GM08714 (cell line): ENCODE results near the gene CREBRF.
A peak's percentile ranks its signal among the peaks of the same experiment; 100 is the strongest.
"Not testable (repeated sequence)": the region's sequence is repeated elsewhere in the genome, so short reads cannot be mapped to it uniquely, and the experiment has no call there.

ENCODE experiments used
- H3K4me3 ChIP-seq: fragments of 200-500 bp; sonication (Bioruptor generic); 2 replicates; pipeline ENCODE4 v1.5.1; 2014; ENCODE audit warnings: mild to moderate bottlenecking, low read length, inconsistent platforms
- ZNF274 ChIP-seq: IDR thresholded peaks from 2 replicates; pipeline ENCODE4 v1.6.1; 2012; ENCODE audit warnings: mild to moderate bottlenecking, low read depth, low read length

Gene CREBRF, protein sequence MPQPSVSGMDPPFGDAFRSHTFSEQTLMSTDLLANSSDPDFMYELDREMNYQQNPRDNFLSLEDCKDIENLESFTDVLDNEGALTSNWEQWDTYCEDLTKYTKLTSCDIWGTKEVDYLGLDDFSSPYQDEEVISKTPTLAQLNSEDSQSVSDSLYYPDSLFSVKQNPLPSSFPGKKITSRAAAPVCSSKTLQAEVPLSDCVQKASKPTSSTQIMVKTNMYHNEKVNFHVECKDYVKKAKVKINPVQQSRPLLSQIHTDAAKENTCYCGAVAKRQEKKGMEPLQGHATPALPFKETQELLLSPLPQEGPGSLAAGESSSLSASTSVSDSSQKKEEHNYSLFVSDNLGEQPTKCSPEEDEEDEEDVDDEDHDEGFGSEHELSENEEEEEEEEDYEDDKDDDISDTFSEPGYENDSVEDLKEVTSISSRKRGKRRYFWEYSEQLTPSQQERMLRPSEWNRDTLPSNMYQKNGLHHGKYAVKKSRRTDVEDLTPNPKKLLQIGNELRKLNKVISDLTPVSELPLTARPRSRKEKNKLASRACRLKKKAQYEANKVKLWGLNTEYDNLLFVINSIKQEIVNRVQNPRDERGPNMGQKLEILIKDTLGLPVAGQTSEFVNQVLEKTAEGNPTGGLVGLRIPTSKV

DNA sequence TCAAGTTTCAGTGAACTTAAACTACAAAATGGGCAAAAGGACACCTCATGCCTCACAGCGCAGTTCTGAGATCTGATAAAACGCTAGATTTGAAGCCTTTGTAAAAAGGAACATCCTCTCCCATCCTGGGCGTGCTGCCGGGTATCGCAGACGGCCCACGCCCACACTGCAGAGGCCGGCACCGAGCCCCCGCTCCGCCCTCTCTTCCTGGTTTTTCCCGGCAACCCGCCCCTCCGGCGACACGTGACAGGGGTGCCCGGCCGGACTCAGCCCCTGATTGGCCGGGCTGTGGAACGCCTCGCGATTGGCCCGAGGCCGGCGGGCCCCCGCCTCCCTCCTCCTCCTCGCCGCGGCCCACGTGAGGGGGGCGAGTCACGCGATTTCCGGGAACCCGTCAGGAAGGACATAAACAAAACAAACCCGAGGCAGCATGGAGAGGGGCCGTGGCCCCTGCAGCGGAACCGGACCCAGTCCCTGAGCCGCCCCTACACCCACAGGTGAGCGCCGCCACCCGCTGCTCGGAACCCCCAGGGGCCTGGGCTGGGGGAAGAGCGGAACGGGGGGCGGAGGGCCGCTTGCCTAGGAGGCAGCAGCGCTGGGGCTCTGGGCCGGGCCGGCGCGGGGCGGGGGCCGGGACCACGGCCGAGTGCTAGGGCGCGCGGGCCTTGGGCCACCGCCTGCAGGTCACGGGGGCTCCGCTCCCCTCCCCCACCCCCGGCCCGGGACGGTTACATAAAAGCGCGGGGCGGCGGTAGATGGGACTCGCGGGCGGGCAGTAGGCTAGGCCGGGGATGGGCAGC, at the start of gene CREBRF:
Gene CREBRF, plus strand, starts transcription at position 370 of the 800 bp plus-strand sequence. CDS start 24,424 bp downstream, outside the sequence.
- peak within 1 kb of the TSS; percentile 92 for H3K4me3 ChIP-seq
- no peak for TF ChIP-seq ZNF274

- no peak for TF ChIP-seq ZNF274
- no peak overlapping the region for H3K4me3 ChIP-seq
These were observed 46.1 kb upstream of the CREBRF start for GRCh38 chr5:173010021-173010420.

DNA sequence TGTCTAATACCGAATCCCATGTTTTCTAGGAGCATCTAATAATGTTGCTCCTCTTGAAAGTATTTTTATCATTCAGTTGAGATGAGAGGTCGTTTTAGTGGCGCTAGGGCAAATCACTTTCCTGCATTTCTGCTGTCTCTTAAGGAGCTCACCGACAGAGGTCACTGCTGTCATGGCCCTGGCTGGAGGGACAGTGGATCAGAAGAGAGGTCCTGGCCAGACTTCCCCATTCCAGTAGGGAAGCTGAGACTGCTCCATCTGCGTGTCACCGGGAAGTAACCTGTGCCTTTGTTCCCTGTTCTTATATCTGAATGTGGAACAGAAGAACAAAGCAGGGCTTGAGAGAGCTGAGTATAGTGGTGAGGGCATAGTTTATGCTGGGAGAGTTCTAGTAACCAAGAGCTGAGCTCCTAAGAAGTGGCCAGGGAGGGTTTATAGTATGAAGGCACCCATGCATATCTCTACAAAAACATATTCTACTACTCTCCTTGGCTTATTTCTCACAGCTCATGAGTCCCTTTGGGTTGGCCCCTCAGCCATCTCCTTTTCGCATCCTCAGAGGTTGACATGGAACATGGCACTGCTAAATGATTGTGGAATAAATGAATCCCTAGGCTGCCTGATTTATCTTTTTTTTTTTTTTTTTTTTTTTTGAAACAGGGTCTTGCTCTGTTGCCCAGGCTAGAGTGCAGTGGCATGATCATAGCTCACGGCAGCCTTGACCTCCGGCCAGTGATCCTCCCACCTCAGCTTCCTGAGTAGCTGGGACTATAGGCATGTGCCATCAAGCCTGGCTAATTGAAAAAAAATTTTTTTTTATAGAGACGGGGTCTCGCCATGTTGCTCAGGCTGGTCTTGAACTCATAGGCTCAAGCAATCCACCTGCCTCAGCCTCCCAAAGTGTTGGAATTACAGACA, 45.3 kb upstream of the CREBRF start:
- no peak for TF ChIP-seq ZNF274
- H3K4me3 ChIP-seq: no peak overlapping the region

DNA sequence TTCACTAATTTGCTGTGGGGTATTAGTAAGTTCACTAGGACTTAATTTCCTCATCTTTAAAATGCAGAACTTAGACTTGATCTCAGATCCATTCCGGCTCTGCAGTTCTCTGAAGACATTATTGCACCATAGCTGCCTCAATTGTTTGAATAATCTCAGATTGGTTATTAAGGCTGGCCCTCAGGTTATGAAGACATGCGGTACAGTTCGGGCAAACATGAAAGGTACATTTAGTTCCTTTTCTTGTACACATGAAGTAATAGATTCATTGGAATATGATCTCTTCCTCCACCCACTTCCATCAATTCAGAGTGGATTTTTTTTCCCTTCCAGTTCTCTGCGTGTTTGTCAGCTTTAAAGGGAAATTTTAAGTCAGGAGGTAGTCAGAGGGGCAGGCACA, 44.6 kb upstream of the CREBRF start:
- no peak for TF ChIP-seq ZNF274
- no peak overlapping the region for H3K4me3 ChIP-seq

GRCh38 chr5:173012882-173013281, 43.3 kb upstream of the CREBRF start:
- H3K4me3 ChIP-seq: no peak overlapping the region
- no peak for TF ChIP-seq ZNF274

- TF ChIP-seq ZNF274: no peak
- H3K4me3 ChIP-seq: no peak overlapping the region
These were observed 41.5 kb upstream of the CREBRF start for GRCh38 chr5:173014671-173015070.

GRCh38 chr5:173015192-173015591, 41.0 kb upstream of the CREBRF start:
- no peak for TF ChIP-seq ZNF274
- no peak overlapping the region for H3K4me3 ChIP-seq

- H3K4me3 ChIP-seq: no peak overlapping the region
- TF ChIP-seq ZNF274: no peak
These were observed 40.3 kb upstream of the CREBRF start for GRCh38 chr5:173015598-173016455.

DNA sequence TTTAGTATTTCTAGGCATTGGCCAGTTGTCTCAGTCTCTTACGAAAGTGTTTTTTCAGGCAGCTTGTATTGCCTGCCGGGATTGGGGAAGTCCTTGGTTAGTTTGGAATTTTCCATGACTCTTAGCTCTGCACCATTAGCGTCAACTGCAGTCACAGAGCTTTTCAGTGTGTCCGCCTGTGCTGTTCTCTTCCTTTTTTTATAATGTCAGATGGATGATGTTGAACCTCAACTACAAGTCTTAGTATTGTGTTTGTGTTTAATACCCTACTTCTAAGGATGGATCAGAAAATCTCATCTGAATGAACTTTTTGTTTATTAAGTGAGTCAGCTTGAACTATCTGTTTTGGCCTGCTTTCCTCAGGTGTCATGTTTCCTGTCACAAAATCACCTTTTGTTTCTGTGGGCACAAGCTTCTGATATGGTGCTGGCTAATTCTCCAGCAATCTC, 39.5 kb upstream of the CREBRF start:
- H3K4me3 ChIP-seq: no peak overlapping the region

GRCh38 chr5:173017087-173017486, 39.1 kb upstream of the CREBRF start:
- H3K4me3 ChIP-seq: not testable (repeated sequence)

More for the DNA sequence above, 39.5 kb upstream of the CREBRF start:
- no peak for TF ChIP-seq ZNF274

GRCh38 chr5:173018358-173018757, 37.8 kb upstream of the CREBRF start:
- H3K4me3 ChIP-seq: no peak overlapping the region
- TF ChIP-seq ZNF274: no peak

DNA sequence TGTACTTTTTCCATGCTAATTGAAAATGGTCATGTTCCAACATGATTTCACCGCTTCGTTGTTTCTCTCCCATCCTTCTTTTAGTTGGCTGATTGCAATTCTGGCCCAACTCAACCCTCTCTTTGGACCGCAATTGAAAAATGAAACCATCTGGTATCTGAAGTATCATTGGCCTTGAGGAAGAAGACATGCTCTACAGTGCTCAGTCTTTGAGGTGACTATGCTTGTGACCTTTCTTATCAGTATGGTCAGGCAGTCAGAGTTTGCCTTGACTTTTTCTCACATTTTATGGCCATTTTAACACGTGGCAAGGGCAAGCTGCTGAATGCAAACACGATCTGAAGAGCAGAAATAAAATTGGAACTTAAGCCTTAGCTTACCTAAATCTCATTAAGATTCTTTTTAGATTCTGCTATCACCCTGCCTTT, 36.0 kb upstream of the CREBRF start:
- H3K4me3 ChIP-seq: no peak overlapping the region
- no peak for TF ChIP-seq ZNF274

DNA sequence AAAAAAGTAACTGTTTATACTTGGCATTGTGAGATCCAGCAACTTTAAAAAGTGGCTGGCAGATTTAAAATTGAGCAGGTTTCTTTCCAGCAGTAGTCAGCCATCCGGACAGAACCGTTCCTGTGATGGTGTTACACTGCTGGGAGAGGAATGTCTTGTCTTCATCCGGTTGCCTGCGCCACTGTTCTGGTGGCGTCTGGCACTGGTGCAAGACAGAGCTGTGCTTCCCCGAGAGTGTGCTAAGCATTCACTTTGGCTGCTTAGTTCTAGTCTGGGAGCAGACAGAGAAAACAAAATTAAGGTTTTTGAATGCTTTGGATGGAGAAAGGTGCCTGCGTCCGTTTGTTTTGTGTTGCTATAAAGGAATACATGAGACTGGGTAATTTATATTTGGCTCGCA, 35.5 kb upstream of the CREBRF start:
- H3K4me3 ChIP-seq: no peak overlapping the region
- TF ChIP-seq ZNF274: no peak
